ENCODE results near the gene NDUFS8.

Gene NDUFS8

DNA sequence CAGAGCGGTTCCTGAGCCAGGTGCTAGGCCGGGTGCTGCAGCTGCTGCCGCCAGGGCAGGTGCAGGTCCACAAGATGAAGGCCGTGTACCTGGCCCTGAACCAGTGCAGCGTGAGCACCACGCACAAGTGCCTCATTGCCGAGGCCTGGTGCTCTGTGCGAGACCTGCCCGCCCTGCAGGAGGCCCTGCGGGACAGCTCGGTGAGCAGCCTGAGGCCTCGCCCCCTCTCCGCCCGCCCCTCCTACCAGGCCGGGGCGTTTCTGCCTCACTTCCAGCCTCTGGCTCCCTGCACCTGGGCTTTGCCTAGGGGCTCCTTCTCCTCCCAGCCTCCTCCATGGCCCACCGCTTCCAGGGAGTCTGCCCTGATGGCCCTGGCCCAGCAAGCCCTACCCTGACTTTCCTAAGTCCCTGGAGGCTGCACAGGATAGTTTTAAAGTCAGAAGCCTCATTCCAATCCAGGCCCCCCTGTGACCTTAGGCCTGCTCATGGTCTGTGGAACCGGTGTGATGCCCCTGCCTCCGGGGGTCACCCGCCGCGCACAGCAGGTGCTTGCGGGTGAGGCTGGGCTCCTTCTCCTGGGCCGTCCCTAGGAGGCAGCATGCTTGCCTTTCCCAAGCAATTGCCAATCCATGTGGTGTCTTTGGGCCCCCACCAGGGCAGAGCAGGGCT is 13.8 kb downstream of the NDUFS8 start:
- H3K4me3 ChIP-seq (ENCODE audit: control insufficient read depth, low read depth, low read length) = no peak overlapping the region
- no peak for DNase-seq (ENCODE audit: low read depth)

DNA sequence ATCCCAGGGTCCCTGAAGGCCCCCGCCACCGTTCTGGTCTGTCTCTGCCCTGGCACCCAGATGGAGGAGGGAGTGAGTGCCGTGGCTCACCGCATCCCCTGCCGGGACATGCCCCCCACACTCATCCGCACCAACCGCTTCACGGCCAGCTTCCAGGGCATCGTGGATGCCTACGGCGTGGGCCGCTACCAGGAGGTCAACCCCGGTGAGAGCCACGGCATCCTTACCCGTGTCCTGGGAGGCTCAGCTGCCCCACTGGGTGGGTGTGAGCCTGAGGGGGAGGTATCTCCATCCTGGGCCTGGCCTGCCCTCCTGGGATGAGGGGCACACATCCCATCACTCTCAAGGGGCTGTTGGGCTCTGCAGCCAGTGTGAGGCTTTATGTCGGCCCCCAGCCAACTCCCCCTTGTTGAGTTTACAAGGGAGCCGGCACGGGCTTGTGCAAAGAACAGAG is 14.4 kb downstream of the NDUFS8 start:
- TF ChIP-seq, protein P1, sequence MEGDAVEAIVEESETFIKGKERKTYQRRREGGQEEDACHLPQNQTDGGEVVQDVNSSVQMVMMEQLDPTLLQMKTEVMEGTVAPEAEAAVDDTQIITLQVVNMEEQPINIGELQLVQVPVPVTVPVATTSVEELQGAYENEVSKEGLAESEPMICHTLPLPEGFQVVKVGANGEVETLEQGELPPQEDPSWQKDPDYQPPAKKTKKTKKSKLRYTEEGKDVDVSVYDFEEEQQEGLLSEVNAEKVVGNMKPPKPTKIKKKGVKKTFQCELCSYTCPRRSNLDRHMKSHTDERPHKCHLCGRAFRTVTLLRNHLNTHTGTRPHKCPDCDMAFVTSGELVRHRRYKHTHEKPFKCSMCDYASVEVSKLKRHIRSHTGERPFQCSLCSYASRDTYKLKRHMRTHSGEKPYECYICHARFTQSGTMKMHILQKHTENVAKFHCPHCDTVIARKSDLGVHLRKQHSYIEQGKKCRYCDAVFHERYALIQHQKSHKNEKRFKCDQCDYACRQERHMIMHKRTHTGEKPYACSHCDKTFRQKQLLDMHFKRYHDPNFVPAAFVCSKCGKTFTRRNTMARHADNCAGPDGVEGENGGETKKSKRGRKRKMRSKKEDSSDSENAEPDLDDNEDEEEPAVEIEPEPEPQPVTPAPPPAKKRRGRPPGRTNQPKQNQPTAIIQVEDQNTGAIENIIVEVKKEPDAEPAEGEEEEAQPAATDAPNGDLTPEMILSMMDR (conservative IDR thresholded peaks at IDR 0.05; ENCODE audit: control insufficient read depth, insufficient read depth, low read depth, low read length) = no peak
- no peak for DNase-seq (ENCODE audit: low read depth)
- H3K4me3 ChIP-seq (ENCODE audit: control insufficient read depth, low read depth, low read length) = no peak overlapping the region

More for the DNA sequence above, 13.8 kb downstream of the NDUFS8 start:
- TF ChIP-seq, protein P1 (conservative IDR thresholded peaks at IDR 0.05; ENCODE audit: control insufficient read depth, insufficient read depth, low read depth, low read length) = no peak

DNA sequence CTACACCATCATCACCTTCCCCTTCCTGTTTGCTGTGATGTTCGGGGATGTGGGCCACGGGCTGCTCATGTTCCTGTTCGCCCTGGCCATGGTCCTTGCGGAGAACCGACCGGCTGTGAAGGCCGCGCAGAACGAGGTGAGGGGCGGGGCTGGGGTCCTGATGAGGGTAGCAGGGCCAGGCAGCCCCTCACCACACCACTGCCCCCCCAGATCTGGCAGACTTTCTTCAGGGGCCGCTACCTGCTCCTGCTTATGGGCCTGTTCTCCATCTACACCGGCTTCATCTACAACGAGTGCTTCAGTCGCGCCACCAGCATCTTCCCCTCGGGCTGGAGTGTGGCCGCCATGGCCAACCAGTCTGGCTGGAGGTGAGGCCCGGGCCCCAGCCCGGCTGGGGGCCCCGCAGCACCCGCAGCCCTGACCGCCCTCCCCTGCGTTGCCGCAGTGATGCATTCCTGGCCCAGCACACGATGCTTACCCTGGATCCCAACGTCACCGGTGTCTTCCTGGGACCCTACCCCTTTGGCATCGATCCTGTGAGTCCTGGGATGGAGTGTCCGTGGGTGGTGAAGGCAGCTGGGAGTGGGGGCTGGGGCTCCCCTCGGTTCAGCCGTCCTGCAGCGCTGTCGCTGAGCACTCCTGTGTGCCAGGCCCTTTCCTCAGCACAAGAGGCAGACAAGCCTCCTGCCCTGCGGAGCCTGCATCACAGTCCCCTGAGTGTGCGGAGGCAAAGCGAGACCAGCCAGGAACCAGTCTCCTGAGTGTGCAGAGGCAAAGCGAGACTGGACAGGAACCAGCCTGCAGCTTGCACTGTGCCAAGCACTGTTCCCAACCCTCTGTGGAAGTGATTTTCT is 17.2 kb downstream of the NDUFS8 start:
- TF ChIP-seq, protein P1 (conservative IDR thresholded peaks at IDR 0.05; ENCODE audit: control insufficient read depth, insufficient read depth, low read depth, low read length) = no peak
- H3K4me3 ChIP-seq (ENCODE audit: control insufficient read depth, low read depth, low read length) = no peak overlapping the region
- DNase-seq (ENCODE audit: low read depth) = no peak

DNA sequence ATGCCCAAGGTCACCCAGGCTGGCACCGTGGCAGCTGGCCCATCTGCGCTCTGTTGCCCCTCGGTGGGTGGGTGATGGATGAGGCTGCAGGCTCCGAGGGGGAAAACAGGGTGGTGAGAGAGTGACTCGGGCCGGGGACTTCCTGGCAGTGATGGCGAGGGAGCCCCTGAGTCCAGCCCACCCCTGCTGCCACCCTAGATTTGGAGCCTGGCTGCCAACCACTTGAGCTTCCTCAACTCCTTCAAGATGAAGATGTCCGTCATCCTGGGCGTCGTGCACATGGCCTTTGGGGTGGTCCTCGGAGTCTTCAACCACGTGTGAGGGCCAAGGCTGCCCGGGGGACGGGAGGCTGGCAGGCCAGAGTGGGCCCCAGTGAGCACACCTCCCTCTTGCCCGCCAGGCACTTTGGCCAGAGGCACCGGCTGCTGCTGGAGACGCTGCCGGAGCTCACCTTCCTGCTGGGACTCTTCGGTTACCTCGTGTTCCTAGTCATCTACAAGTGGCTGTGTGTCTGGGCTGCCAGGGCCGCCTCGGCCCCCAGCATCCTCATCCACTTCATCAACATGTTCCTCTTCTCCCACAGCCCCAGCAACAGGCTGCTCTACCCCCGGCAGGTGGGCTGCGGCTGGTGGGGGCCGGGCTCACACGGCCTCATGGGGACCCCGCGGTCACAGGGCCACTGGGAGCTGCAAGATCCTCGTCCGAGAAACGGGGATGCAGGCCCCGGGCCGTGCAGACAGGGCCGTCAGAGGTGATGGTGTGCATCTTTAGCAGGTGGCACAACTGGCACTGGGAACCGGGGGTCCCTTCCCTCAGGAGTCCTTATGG is 18.4 kb downstream of the NDUFS8 start:
- no peak for DNase-seq (ENCODE audit: low read depth)
- no peak overlapping the region for H3K4me3 ChIP-seq (ENCODE audit: control insufficient read depth, low read depth, low read length)
- TF ChIP-seq, protein P1 (conservative IDR thresholded peaks at IDR 0.05; ENCODE audit: control insufficient read depth, insufficient read depth, low read depth, low read length) = no peak

DNA sequence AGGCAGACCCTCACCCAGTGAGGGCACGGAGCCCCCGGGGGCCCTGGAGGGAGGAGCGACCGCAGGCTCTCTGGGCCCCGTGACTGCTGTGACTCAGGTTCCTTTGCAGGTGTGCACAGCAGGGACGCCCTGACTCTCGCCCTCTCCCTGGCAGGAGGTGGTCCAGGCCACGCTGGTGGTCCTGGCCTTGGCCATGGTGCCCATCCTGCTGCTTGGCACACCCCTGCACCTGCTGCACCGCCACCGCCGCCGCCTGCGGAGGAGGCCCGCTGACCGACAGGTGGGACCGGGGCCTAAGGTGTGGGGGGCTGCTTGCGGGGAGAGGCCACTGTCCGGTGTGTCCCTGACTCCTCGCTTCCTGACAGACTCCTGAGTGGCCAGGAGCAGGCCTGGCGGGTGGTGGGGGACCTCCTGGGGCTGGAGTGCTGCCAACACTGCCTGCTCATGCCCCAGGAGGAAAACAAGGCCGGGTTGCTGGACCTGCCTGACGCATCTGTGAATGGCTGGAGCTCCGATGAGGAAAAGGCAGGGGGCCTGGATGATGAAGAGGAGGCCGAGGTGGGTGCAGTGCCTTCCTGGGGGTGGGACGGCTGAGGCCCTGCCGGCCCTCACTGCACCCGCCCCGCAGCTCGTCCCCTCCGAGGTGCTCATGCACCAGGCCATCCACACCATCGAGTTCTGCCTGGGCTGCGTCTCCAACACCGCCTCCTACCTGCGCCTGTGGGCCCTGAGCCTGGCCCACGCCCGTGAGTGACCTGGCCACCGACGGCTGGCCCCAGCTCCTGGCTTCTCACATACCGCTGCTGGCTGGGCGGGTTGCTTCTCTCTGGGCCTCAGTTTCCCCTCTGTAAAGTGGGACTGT is 19.3 kb downstream of the NDUFS8 start:
- TF ChIP-seq, protein P1 (conservative IDR thresholded peaks at IDR 0.05; ENCODE audit: control insufficient read depth, insufficient read depth, low read depth, low read length) = no peak
- H3K4me3 ChIP-seq (ENCODE audit: control insufficient read depth, low read depth, low read length) = no peak overlapping the region
- DNase-seq (ENCODE audit: low read depth) = peak; percentile 36
